Neuronal stem cell (in vitro differentiated cells): Measurements from ENCODE around the gene ADAMTS18.

Experiments used
- DNase-seq: peaks from one replicate; pipeline ENCODE4 v3.0.0-alpha.2; 2013; ENCODE audit warnings: low spot score
- H2AFZ ChIP-seq: one replicate; pipeline ENCODE4 v1.6.1; 2013; ENCODE audit warnings: mild to moderate bottlenecking, low read length, inconsistent platforms
- H2AK5ac ChIP-seq: 2 replicates; pipeline ENCODE4 v1.6.1; 2013; ENCODE audit warnings: low read depth, mild to moderate bottlenecking, inconsistent platforms, low read length, moderate library complexity, mixed read lengths
- H2BK120ac ChIP-seq: 2 replicates; pipeline ENCODE4 v1.6.1; 2013; ENCODE audit warnings: low read depth, mild to moderate bottlenecking, inconsistent platforms, low read length, moderate library complexity, mixed read lengths
- H2BK12ac ChIP-seq: one replicate; pipeline ENCODE4 v1.6.1; 2013; ENCODE audit warnings: low read length, inconsistent platforms
- H2BK15ac ChIP-seq: 2 replicates; pipeline ENCODE4 v1.6.1; 2013; ENCODE audit warnings: mild to moderate bottlenecking, low read length, inconsistent platforms, mixed read lengths
- H2BK5ac ChIP-seq: one replicate; pipeline ENCODE4 v1.6.1; 2013; ENCODE audit warnings: inconsistent platforms, mild to moderate bottlenecking, low read length, moderate library complexity
- H3K14ac ChIP-seq: one replicate; pipeline ENCODE4 v1.6.1; 2013; ENCODE audit warnings: low read length, inconsistent platforms
- H3K18ac ChIP-seq: 2 replicates; pipeline ENCODE4 v1.6.1; 2013; ENCODE audit warnings: low read length, inconsistent platforms
- H3K23ac ChIP-seq: 2 replicates; pipeline ENCODE4 v1.6.1; 2013; ENCODE audit warnings: low read depth, mild to moderate bottlenecking, mixed read lengths, low read length, inconsistent platforms; ENCODE audit not compliant: poor library complexity
- H3K27ac ChIP-seq: replicated peaks from 3 replicates; pipeline ENCODE4 v1.5.1; 2013; ENCODE audit warnings: low read length, inconsistent platforms
- H3K27me3 ChIP-seq, 3 experiments: 2 replicates each; pipeline ENCODE4 v1.6.1; 2013; ENCODE audit warnings: low read length in 3 of 3, mild to moderate bottlenecking in 2 of 3, inconsistent platforms in 1 of 3, low read depth in 1 of 3, mixed read lengths in 1 of 3, moderate library complexity in 1 of 3; ENCODE audit not compliant: control insufficient read depth in 3 of 3, insufficient read depth in 3 of 3
- H3K36me3 ChIP-seq, 2 donors: replicated peaks in 1 of 2; 2 replicates each; pipeline ENCODE4 v1.6.1; 2013; ENCODE audit warnings: low read length in 2 of 2; ENCODE audit not compliant: control insufficient read depth in 2 of 2, insufficient read depth in 2 of 2
- H3K4ac ChIP-seq: 2 replicates; pipeline ENCODE4 v1.6.1; 2013; ENCODE audit warnings: inconsistent platforms, mild to moderate bottlenecking, low read length, moderate library complexity
- H3K4me1 ChIP-seq, 2 donors: 1 replicate in 1 of 2; 2 replicates in 1 of 2; pipeline ENCODE4 v1.6.1; 2013; ENCODE audit warnings: low read length in 2 of 2, low read depth in 1 of 2; ENCODE audit not compliant: control insufficient read depth in 2 of 2, insufficient read depth in 1 of 2
- H3K4me2 ChIP-seq: one replicate; pipeline ENCODE4 v1.6.1; 2013; ENCODE audit warnings: mild to moderate bottlenecking, low read length, inconsistent platforms; ENCODE audit not compliant: insufficient read depth, poor library complexity, severe bottlenecking
- H3K4me3 ChIP-seq, 2 donors: 2 replicates each; pipeline ENCODE4 v1.5.1; 2013; ENCODE audit warnings: low read length in 2 of 2, mild to moderate bottlenecking in 2 of 2, inconsistent platforms in 1 of 2, moderate library complexity in 1 of 2
- H3K79me1 ChIP-seq: one replicate; pipeline ENCODE4 v1.6.1; 2013; ENCODE audit warnings: low read depth, mild to moderate bottlenecking, inconsistent platforms, low read length, moderate library complexity
- H3K9ac ChIP-seq: one replicate; pipeline ENCODE4 v1.6.1; 2013; ENCODE audit warnings: mild to moderate bottlenecking, low read depth, low read length, inconsistent platforms; ENCODE audit not compliant: poor library complexity
- H3K9me3 ChIP-seq, 2 donors: replicated peaks in 1 of 2; 2 replicates each; pipeline versions ENCODE3 to v1.6.1; 2013; ENCODE audit warnings: low read length in 2 of 2, mild to moderate bottlenecking in 2 of 2, inconsistent platforms in 1 of 2, low read depth in 1 of 2, mixed read lengths in 1 of 2, moderate library complexity in 1 of 2; ENCODE audit not compliant: control insufficient read depth in 2 of 2, insufficient read depth in 1 of 2
- H4K8ac ChIP-seq: one replicate; pipeline ENCODE4 v1.6.1; 2013; ENCODE audit warnings: low read depth, mild to moderate bottlenecking, inconsistent platforms, low read length, moderate library complexity
- H4K91ac ChIP-seq: one replicate; pipeline ENCODE4 v1.6.1; 2013; ENCODE audit warnings: low read length, low read depth, mild to moderate bottlenecking, inconsistent platforms; ENCODE audit not compliant: poor library complexity
- WGBS, 2 donors: extraction: QIAGEN DNeasy Blood & Tissue Kit; methylation state at CpG; one replicate each; pipeline ENCODE4 v1.1.7; 2013; ENCODE audit warnings: missing lambda C conversion rate in 2 of 2, mixed read lengths in 1 of 2; ENCODE audit not compliant: insufficient read length in 2 of 2, insufficient replicate concordance in 1 of 2; ENCODE audit errors: extremely low coverage in 2 of 2; 5-methylcytosine and 5-hydroxymethylcytosine counted together

ADAMTS18 gene

GRCh38 chr16:77331802-77332586 lies 102.8 kb downstream of the ADAMTS18 start:
- no peak overlapping the region for H4K8ac ChIP-seq
- no CpG with 5 or more reads among the region's 9 CpGs for WGBS, 2 donors
- no peak overlapping the region for H3K18ac ChIP-seq
- H3K14ac ChIP-seq, result no peak overlapping the region
- peaks cover 0 to 12% of the 10 kb centered on the region in 2 donors for H3K4me1 ChIP-seq
- no peak overlapping the region for H3K4me3 ChIP-seq
- no peak overlapping the region for H3K4ac ChIP-seq
- DNase-seq, result no peak
- no peak overlapping the region for H2BK15ac ChIP-seq
- no peaks in the 10 kb centered on the region for H3K79me1 ChIP-seq
- H3K9ac ChIP-seq, result no peak overlapping the region
- no peak overlapping the region for H2AK5ac ChIP-seq
- no peak overlapping the region for H2BK120ac ChIP-seq
- no peak overlapping the region for H2BK5ac ChIP-seq
- no peak overlapping the region for H3K23ac ChIP-seq
- no peak overlapping the region for H4K91ac ChIP-seq
- H3K27me3 ChIP-seq, result peaks cover 0 to 2% (median 0%) of the 10 kb centered on the region in 3 experiments
- H3K27ac ChIP-seq, result no peak overlapping the region
- no peaks in the 10 kb centered on the region for H3K9me3 ChIP-seq
- no peak overlapping the region for H2AFZ ChIP-seq
- no peak overlapping the region for H3K4me2 ChIP-seq
- H3K36me3 ChIP-seq, result no peaks in the 10 kb centered on the region
- H2BK12ac ChIP-seq, result no peak overlapping the region

GRCh38 chr16:77331043-77331442 lies 103.8 kb downstream of the ADAMTS18 start:
- Histone ChIP-seq H3K79me1 (no peaks in the 10 kb centered on the region), H2BK120ac (no peak overlapping the region), H2BK15ac (no peak overlapping the region), H2BK5ac (no peak overlapping the region), H3K27me3 (peaks cover 0 to 2% (median 0%) of the 10 kb centered on the region in 3 experiments), H3K36me3 (no peaks in the 10 kb centered on the region), H2AFZ (no peak overlapping the region), H3K9me3 (no peaks in the 10 kb centered on the region), H3K4me2 (no peak overlapping the region), H2AK5ac (no peak overlapping the region), H3K14ac (no peak overlapping the region), H4K91ac (no peak overlapping the region), H3K4ac (no peak overlapping the region), H3K4me3 (no peak overlapping the region), H2BK12ac (no peak overlapping the region), H3K18ac (no peak overlapping the region), H4K8ac (no peak overlapping the region), H3K23ac (no peak overlapping the region), H3K4me1 (peaks cover 0 to 9% of the 10 kb centered on the region in 2 donors), H3K9ac (no peak overlapping the region), H3K27ac (no peak overlapping the region)
- no peak for DNase-seq

GRCh38 chr16:77330332-77331042 lies 104.3 kb downstream of the ADAMTS18 start:
- H3K9ac ChIP-seq, result no peak overlapping the region
- H2AK5ac ChIP-seq, result no peak overlapping the region
- H4K91ac ChIP-seq, result no peak overlapping the region
- no peak overlapping the region for H2BK5ac ChIP-seq
- H3K23ac ChIP-seq, result no peak overlapping the region
- no peak overlapping the region for H2BK120ac ChIP-seq
- H3K27me3 ChIP-seq, result peaks cover 0 to 2% (median 0%) of the 10 kb centered on the region in 3 experiments
- H3K4me2 ChIP-seq, result no peak overlapping the region
- H3K14ac ChIP-seq, result no peak overlapping the region
- H4K8ac ChIP-seq, result no peak overlapping the region
- H3K18ac ChIP-seq, result no peak overlapping the region
- no peak overlapping the region for H2AFZ ChIP-seq
- H3K4me3 ChIP-seq, result no peak overlapping the region
- peaks cover 0 to 4% of the 10 kb centered on the region in 2 donors for H3K4me1 ChIP-seq
- no peak overlapping the region for H2BK12ac ChIP-seq
- H3K36me3 ChIP-seq, result no peaks in the 10 kb centered on the region
- peak overlapping the region; percentile 62 for H3K27ac ChIP-seq
- H3K79me1 ChIP-seq, result no peaks in the 10 kb centered on the region
- no peaks in the 10 kb centered on the region for H3K9me3 ChIP-seq
- no CpG with 5 or more reads among the region's 5 CpGs for WGBS, 2 donors
- H3K4ac ChIP-seq, result no peak overlapping the region
- no peak overlapping the region for H2BK15ac ChIP-seq
- DNase-seq, result peak; percentile 65

- no CpG with 5 or more reads among the region's 4 CpGs for WGBS, 2 donors
- no peak overlapping the region for H3K18ac ChIP-seq
- H4K91ac ChIP-seq, result no peak overlapping the region
Measured at GRCh38 chr16:77328768-77329167, 106.1 kb downstream of the ADAMTS18 start.

More at GRCh38 chr16:77328768-77329167, 106.1 kb downstream of the ADAMTS18 start:
- Histone ChIP-seq H3K27ac (no peak overlapping the region), H2BK120ac (no peak overlapping the region), H3K4me1 (peaks cover 0 to 4% of the 10 kb centered on the region in 2 donors), H3K4ac (no peak overlapping the region), H3K4me2 (no peak overlapping the region), H2AK5ac (no peak overlapping the region), H4K8ac (no peak overlapping the region), H3K9me3 (no peaks in the 10 kb centered on the region), H3K36me3 (no peaks in the 10 kb centered on the region), H3K23ac (no peak overlapping the region), H3K79me1 (no peaks in the 10 kb centered on the region), H3K14ac (no peak overlapping the region), H2BK5ac (no peak overlapping the region), H2AFZ (no peak overlapping the region), H3K27me3 (peaks cover 0 to 2% (median 0%) of the 10 kb centered on the region in 3 experiments), H3K4me3 (no peak overlapping the region), H2BK15ac (no peak overlapping the region), H2BK12ac (no peak overlapping the region), H3K9ac (no peak overlapping the region)
- DNase-seq, result no peak
